ENCODE data around the gene PUM1.
"Not testable (repeated sequence)": the region's sequence is repeated elsewhere in the genome, so short reads cannot be mapped to it uniquely, and the experiment has no call there.

The PUM1 gene

DNA sequence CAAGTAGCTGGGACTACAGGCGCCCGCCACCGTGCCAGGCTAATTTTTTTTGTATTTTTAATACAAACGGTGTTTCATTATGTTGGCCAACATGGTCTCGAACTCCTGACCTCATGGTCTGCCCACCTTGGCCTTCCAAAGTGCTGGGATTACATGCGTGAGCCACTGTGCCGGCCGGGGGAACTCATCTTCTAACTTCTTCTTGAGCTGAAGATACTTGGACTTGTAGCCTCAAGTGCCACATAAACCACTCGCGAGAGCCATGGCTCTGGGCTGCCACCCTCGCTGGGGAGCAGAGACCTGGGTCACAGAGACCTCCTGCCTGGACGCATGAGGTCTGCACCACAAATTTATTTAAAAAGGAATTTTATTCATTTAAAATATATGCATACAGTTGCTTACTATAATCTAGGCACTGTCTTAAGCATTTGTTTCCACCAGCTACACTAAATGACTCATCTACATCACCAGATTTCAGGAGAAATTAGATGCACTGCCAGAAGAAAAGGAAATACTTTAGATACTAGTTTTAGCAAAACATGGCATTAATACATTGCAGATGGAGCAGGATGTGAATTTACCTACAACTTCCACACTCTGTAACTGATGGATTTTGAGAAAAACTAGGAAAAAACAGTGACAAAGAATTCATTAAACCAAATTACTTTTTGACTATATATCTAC is 29.9 kb upstream of the PUM1 start:
- WGBS (ENCODE audit: extremely low coverage, insufficient coverage, low lambda C conversion rate): no CpG with 5 or more reads among the region's 12 CpGs
- DNase-seq: no peak

GRCh38 chr1:31088081-31088480 is 22.6 kb upstream of the PUM1 start:
- not testable (repeated sequence) for H4K5ac ChIP-seq (ENCODE audit: low read length); H3K56ac ChIP-seq (ENCODE audit: low read length); H2AK5ac ChIP-seq (ENCODE audit: low read length); H3K36me3 ChIP-seq (ENCODE audit: control insufficient read depth, insufficient read depth, low read length); H3K4me3 ChIP-seq (ENCODE audit: low read length); H3K4me1 ChIP-seq (ENCODE audit: control insufficient read depth, low read depth, low read length); H3K27me3 ChIP-seq (ENCODE audit: insufficient read depth, low read length, poor library complexity); H2BK15ac ChIP-seq (replicated peaks; ENCODE audit: low read depth); H4K8ac ChIP-seq (ENCODE audit: low read depth, low read length); H3K18ac ChIP-seq (ENCODE audit: low read length); H3K23ac ChIP-seq (ENCODE audit: low read length); H3K9ac ChIP-seq (ENCODE audit: low read length); H3K4ac ChIP-seq (ENCODE audit: low read depth, low read length); H2BK5ac ChIP-seq (ENCODE audit: low read length); H3K4me2 ChIP-seq (ENCODE audit: low read length); H3K79me2 ChIP-seq (ENCODE audit: control insufficient read depth, insufficient read depth, low read length); DNase-seq; H2BK120ac ChIP-seq (ENCODE audit: low read depth, low read length); H3K27ac ChIP-seq (ENCODE audit: low read depth, low read length); H3K79me1 ChIP-seq (ENCODE audit: low read length)
- WGBS (ENCODE audit: extremely low coverage, insufficient coverage, low lambda C conversion rate): no CpG with 5 or more reads among the region's 3 CpGs

More for the DNA sequence above, 29.9 kb upstream of the PUM1 start:
- no peak overlapping the region for H2BK15ac ChIP-seq (replicated peaks; ENCODE audit: low read depth)
- H3K79me2 ChIP-seq (ENCODE audit: control insufficient read depth, insufficient read depth, low read length): no peaks in the 10 kb centered on the region
- no peak overlapping the region for H3K18ac ChIP-seq (ENCODE audit: low read length)
- no peaks in the 10 kb centered on the region for H3K27me3 ChIP-seq (ENCODE audit: insufficient read depth, low read length, poor library complexity)
- H2BK5ac ChIP-seq (ENCODE audit: low read length): no peak overlapping the region
- no peak overlapping the region for H2BK120ac ChIP-seq (ENCODE audit: low read depth, low read length)
- H3K4ac ChIP-seq (ENCODE audit: low read depth, low read length): no peak overlapping the region
- no peak overlapping the region for H3K4me2 ChIP-seq (ENCODE audit: low read length)
- H3K79me1 ChIP-seq (ENCODE audit: low read length): no peaks in the 10 kb centered on the region
- no peak overlapping the region for H3K27ac ChIP-seq (ENCODE audit: low read depth, low read length)
- H3K23ac ChIP-seq (ENCODE audit: low read length): no peak overlapping the region
- no peak overlapping the region for H3K9ac ChIP-seq (ENCODE audit: low read length)
- no peak overlapping the region for H3K4me3 ChIP-seq (ENCODE audit: low read length)
- H3K36me3 ChIP-seq (ENCODE audit: control insufficient read depth, insufficient read depth, low read length): no peaks in the 10 kb centered on the region
- H4K8ac ChIP-seq (ENCODE audit: low read depth, low read length): no peak overlapping the region
- no peak overlapping the region for H4K5ac ChIP-seq (ENCODE audit: low read length)
- no peak overlapping the region for H2AK5ac ChIP-seq (ENCODE audit: low read length)
- H3K4me1 ChIP-seq (ENCODE audit: control insufficient read depth, low read depth, low read length): no peaks in the 10 kb centered on the region
- no peak overlapping the region for H3K56ac ChIP-seq (ENCODE audit: low read length)

- Histone ChIP-seq H3K4ac (ENCODE audit: low read depth, low read length) (no peak overlapping the region), H3K9ac (ENCODE audit: low read length) (no peak overlapping the region), H4K8ac (ENCODE audit: low read depth, low read length) (no peak overlapping the region), H3K23ac (ENCODE audit: low read length) (no peak overlapping the region), H3K56ac (ENCODE audit: low read length) (no peak overlapping the region), H2AK5ac (ENCODE audit: low read length) (no peak overlapping the region), H3K79me2 (ENCODE audit: control insufficient read depth, insufficient read depth, low read length) (no peaks in the 10 kb centered on the region), H2BK5ac (ENCODE audit: low read length) (no peak overlapping the region), H3K36me3 (ENCODE audit: control insufficient read depth, insufficient read depth, low read length) (no peaks in the 10 kb centered on the region), H3K4me2 (ENCODE audit: low read length) (no peak overlapping the region), H2BK120ac (ENCODE audit: low read depth, low read length) (no peak overlapping the region), H3K4me1 (ENCODE audit: control insufficient read depth, low read depth, low read length) (no peaks in the 10 kb centered on the region), H3K27me3 (ENCODE audit: insufficient read depth, low read length, poor library complexity) (no peaks in the 10 kb centered on the region), H3K27ac (ENCODE audit: low read depth, low read length) (no peak overlapping the region), H3K79me1 (ENCODE audit: low read length) (no peaks in the 10 kb centered on the region), H3K4me3 (ENCODE audit: low read length) (no peak overlapping the region), H2BK15ac (replicated peaks; ENCODE audit: low read depth) (no peak overlapping the region), H3K18ac (ENCODE audit: low read length) (no peak overlapping the region), H4K5ac (ENCODE audit: low read length) (no peak overlapping the region)
- WGBS (ENCODE audit: extremely low coverage, insufficient coverage, low lambda C conversion rate): no CpG with 5 or more reads among the region's 16 CpGs
- no peak for DNase-seq
Measured at GRCh38 chr1:31084782-31085569, 19.5 kb upstream of the PUM1 start.

DNA sequence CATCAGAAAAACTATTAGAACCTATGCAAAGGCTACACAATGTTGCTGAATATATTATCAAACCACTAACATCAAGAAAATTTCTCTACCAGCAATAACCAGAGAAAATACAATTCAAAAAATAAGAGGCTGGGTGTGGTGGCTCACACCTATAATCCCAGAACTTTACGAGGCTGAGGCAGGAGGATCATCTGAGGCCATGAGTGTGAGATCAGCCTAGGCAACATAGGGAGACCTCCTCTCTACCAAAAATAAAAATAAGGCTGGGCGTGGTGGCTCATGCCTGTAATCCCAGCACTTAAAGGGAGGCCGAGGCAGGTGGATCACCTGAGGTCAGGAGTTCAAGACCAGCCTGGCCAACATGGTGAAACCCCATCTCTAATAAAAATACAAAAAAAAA is 16.9 kb upstream of the PUM1 start:
- Histone ChIP-seq H3K27ac (ENCODE audit: low read depth, low read length) (no peak overlapping the region), H3K56ac (ENCODE audit: low read length) (no peak overlapping the region), H3K18ac (ENCODE audit: low read length) (no peak overlapping the region), H3K36me3 (ENCODE audit: control insufficient read depth, insufficient read depth, low read length) (no peaks in the 10 kb centered on the region), H2AK5ac (ENCODE audit: low read length) (no peak overlapping the region), H3K4me3 (ENCODE audit: low read length) (no peak overlapping the region), H3K4ac (ENCODE audit: low read depth, low read length) (no peak overlapping the region), H3K79me1 (ENCODE audit: low read length) (no peaks in the 10 kb centered on the region), H3K4me1 (ENCODE audit: control insufficient read depth, low read depth, low read length) (no peaks in the 10 kb centered on the region), H3K9ac (ENCODE audit: low read length) (no peak overlapping the region), H3K23ac (ENCODE audit: low read length) (no peak overlapping the region), H3K4me2 (ENCODE audit: low read length) (no peak overlapping the region), H2BK120ac (ENCODE audit: low read depth, low read length) (no peak overlapping the region), H4K8ac (ENCODE audit: low read depth, low read length) (no peak overlapping the region), H4K5ac (ENCODE audit: low read length) (no peak overlapping the region), H3K79me2 (ENCODE audit: control insufficient read depth, insufficient read depth, low read length) (no peaks in the 10 kb centered on the region), H2BK5ac (ENCODE audit: low read length) (no peak overlapping the region), H2BK15ac (replicated peaks; ENCODE audit: low read depth) (no peak overlapping the region), H3K27me3 (ENCODE audit: insufficient read depth, low read length, poor library complexity) (no peaks in the 10 kb centered on the region)
- WGBS (ENCODE audit: extremely low coverage, insufficient coverage, low lambda C conversion rate): no CpG with 5 or more reads among the region's 3 CpGs
- no peak for DNase-seq

DNA sequence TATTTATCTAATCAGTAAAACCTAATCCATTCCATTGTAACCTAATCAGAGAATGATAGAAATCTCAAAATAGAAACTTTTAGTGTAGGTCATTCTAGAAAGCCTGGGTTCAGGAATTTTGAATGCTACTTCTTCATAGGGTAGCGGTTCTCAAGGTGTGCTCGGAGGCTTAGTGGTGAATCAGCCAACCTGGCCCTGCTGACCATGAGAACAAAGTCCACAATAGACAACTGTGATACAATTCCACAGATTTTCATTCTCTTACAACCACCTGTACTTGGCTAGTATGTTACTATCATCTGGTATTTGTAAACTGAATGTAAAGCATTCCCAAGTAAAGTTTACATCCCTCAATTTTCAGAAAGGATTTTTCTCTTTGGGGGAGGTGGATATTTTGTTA is 7.5 kb upstream of the PUM1 start:
- H3K4ac ChIP-seq (ENCODE audit: low read depth, low read length): no peak overlapping the region
- H3K18ac ChIP-seq (ENCODE audit: low read length): no peak overlapping the region
- no peaks in the 10 kb centered on the region for H3K27me3 ChIP-seq (ENCODE audit: insufficient read depth, low read length, poor library complexity)
- no peak overlapping the region for H2AK5ac ChIP-seq (ENCODE audit: low read length)
- no peak overlapping the region for H3K56ac ChIP-seq (ENCODE audit: low read length)
- H3K36me3 ChIP-seq (ENCODE audit: control insufficient read depth, insufficient read depth, low read length): no peaks in the 10 kb centered on the region
- H3K27ac ChIP-seq (ENCODE audit: low read depth, low read length): no peak overlapping the region
- no peak overlapping the region for H3K23ac ChIP-seq (ENCODE audit: low read length)
- H3K4me3 ChIP-seq (ENCODE audit: low read length): no peak overlapping the region
- H4K8ac ChIP-seq (ENCODE audit: low read depth, low read length): no peak overlapping the region
- H3K4me1 ChIP-seq (ENCODE audit: control insufficient read depth, low read depth, low read length): no peaks in the 10 kb centered on the region
- no peaks in the 10 kb centered on the region for H3K79me2 ChIP-seq (ENCODE audit: control insufficient read depth, insufficient read depth, low read length)
- no peaks in the 10 kb centered on the region for H3K79me1 ChIP-seq (ENCODE audit: low read length)
- H3K9ac ChIP-seq (ENCODE audit: low read length): no peak overlapping the region
- no peak overlapping the region for H3K4me2 ChIP-seq (ENCODE audit: low read length)
- WGBS (ENCODE audit: extremely low coverage, insufficient coverage, low lambda C conversion rate): no CpG with 5 or more reads among the region's 2 CpGs
- DNase-seq: peak; percentile 47
- no peak overlapping the region for H4K5ac ChIP-seq (ENCODE audit: low read length)
- H2BK5ac ChIP-seq (ENCODE audit: low read length): no peak overlapping the region
- no peak overlapping the region for H2BK15ac ChIP-seq (replicated peaks; ENCODE audit: low read depth)
- no peak overlapping the region for H2BK120ac ChIP-seq (ENCODE audit: low read depth, low read length)
